Epidermal melanocyte (primary cell): Measurements from ENCODE around the gene ETS1.
A peak's percentile ranks its signal among the peaks of the same experiment; 100 is the strongest.

Experiments used
- DNase-seq: peaks from one replicate; pipeline ENCODE4 v3.0.0; 2011; ENCODE audit warnings: low spot score; ENCODE audit not compliant: insufficient read length

The ETS1 gene

DNA sequence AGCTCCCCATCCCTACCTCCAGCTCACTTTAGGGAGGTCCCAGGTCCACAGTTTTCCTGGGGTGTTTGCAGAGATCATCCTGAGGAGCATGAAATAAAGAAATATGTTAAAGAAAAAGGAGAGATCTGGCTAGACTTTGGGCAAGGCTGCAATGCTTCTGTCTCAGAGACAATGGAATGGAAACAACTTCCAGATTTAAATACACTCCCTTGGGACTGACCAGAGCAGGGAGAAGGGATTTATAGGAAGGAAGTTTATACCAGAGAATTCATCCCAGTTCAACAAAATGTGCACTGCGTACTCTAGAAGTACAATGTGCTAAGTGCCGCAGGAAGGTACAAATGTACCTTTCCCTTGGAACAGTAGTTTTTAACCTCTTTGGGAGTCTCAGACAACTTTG is 40.4 kb downstream of the ETS1 start:
- DNase-seq, result no peak

DNA sequence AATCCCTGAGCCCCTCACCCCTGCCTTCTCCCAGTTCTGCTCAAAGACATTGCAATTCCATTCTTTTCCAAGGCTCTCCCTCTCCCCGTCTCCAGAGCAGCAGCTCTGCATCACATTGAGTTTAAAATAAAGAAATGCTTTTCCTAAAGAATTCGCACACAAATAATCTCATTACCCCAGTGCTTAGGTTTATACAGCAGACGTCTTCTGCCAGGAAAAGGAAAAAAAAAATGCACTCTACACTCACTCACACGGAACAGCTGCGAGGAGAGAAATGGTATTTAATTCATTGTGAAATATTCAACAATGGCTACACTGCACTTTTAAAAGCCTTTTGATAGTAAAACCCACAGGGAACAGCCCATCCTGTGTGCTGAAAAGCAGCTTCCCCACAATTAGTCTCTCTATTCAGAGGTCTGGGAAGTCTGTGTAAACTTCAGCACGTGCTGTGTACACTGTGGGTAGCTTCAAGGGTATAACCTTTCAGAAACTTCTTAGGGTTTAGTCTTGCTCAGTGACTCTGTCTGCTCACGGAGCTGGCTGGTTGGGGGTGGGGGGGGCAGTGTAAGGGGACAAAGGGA is 42.8 kb downstream of the ETS1 start:
- DNase-seq, result peak; percentile 58

DNA sequence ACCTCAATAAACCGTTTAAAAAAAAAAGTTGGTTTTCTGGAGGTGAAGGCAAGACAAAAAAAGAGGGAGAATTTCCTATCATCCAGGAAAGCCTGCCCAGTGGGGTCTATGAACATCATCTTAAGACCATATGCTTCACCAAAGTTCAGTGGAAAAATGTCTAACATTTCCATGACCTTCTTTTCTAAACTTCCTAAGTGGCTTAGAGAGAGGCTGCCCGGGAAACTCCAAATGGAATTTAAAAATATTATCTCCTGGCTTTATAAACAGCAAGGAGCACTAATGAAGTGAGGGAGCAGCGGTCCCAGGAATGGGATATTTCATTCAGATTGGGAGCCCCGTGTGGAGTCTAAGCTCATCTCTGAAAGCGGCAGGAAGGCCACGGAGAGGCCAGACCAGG is 46.9 kb downstream of the ETS1 start:
- no peak for DNase-seq

DNA sequence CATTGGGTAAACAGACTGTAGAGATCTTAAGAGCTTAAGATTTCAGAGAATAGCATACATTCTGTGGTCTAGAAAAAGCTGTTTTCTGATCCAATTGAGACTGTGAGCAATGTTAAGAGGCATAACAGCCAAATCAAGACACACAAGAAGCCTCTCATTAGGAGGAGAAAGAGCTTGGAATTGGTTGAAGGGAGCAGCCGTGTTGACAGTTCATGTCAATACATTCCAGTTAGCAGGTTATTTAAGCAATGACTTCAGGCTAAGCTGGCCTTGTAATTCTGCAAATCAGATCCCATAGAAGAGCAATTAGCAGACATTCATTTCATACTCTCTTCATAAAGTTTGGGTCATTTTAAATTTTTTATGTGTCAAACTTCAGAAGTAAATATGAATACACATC is 50.9 kb downstream of the ETS1 start:
- no peak for DNase-seq

DNA sequence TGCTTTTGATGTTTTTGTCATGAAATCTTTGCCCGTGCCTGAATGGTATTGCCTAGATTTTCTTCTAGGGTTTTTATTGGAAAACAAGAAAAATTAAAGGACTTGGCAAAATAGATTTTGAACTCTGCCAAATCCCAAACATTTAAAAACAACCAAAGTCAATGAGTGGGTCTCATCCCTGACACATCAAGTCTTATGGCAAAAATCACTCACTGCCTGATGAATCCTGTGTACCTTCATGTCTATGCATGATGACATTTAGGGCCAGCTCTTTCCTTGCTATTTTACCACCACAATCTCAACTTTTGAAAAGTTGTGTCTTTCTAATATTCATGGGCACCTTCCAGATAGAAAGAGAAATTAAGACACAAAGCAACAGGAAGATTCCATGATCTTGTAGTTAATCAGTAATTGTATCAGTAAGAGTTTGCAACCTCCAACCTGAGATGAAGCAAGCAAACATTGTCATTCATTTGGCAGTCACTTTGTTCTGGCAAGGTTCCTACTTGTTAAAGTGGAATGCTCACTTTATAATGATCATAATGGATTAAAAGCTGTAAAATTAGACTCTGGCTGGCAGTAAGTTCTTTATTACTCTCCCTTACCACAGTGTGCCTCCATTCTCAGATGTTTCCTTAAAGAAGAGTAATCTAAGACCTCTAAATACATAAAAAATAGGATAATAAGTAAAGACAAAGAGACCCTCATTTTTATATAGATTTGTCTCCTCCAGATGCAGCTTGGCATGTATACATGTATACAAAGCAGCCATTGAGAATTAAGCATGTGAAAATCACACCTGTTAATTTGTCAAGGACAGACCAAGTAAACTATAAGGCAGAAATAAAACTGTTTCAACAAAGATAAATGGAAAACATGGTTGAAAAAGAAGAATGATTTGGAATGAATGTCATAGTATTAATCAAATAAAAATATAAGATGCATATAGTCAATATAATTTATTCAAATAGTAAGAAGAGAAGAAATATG is 51.6 kb downstream of the ETS1 start:
- DNase-seq, result no peak

DNA sequence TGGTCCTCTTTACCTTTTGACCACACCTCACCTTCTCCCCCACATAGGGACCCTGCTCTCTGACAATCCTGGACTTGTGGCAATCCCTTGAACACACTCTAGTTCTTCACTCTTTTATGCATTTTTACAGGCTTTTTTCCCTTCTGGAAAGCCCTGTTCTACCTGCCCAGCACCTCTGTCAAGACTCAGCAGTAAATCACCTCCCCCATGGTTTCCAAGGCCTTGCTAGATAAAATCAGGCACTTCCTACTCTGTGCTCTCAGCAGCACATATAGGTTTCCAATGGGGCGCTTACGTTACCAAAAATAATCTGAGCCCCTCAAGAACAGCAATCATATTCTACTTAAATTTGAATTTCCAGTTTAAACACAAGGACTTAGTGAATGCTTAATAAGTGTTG is 53.9 kb downstream of the ETS1 start:
- no peak for DNase-seq

DNA sequence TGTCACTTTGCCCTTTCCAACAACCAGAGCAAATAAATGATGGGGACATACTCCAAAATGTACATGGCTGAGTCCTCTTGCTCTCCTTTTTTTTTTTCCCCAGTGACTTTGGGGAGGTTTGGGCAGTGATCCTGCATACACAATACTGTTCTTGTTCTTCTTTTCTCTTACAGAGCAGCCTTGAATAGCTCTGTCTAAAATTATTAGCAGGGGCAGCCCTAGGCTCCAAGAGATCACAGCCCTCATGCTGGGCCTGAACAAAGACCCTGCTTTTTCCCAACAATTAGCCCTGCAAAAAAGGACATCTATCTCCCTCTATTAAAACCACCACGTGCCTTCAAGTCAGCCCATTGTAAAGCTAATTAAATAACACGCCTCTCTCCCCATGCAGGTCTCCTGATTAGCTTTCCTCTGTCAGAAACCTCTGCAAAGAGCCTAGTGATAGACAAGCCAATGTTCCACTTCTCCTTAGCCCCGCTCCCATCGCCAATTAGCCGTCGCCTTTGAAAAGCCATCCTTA is 54.7 kb downstream of the ETS1 start:
- peak; percentile 70 for DNase-seq

DNA sequence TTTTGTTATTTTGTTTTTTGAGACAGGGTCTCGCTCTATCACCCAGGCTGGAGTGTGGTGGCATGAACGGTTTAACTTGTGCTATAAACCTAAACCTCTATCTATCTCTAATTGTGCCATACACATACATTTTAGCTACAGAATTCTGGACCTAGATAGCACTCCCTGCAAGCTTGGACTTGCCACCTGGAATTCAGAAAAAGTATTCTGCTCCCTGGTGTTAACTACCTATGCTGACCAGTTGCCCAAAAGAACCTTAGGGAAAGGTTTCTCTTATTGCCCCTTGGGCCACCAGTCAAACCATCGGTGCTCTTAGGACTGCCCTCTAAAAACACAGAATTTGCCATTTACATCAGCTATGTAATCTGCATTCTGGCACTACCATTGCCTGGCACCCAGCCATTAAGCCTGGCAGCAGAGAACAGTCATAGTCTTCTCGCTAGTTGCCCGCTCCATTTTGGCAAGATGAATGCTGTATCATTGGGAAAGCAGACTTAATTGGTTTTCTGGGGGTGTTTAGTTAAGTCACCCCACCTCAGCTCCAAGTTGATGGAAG is 55.3 kb downstream of the ETS1 start:
- DNase-seq, result no peak

DNA sequence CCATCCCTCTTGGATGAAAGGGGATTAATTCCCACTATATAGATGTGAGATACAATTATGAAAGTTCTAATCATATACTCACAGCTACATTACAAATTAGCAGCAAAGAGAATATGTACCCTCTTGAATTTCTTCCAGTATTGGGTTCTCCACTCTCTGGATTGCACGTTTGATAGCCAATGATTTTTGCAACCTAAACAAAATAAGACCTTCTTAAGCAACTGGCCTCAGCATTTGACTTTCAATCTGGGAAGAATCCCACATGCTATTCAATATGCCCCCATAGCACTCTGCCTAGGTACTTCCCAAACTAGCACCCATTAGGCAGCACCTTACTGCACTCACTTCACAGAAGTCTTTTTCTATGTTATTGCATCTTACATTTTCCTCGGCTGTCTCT is 55.8 kb downstream of the ETS1 start:
- no peak for DNase-seq

DNA sequence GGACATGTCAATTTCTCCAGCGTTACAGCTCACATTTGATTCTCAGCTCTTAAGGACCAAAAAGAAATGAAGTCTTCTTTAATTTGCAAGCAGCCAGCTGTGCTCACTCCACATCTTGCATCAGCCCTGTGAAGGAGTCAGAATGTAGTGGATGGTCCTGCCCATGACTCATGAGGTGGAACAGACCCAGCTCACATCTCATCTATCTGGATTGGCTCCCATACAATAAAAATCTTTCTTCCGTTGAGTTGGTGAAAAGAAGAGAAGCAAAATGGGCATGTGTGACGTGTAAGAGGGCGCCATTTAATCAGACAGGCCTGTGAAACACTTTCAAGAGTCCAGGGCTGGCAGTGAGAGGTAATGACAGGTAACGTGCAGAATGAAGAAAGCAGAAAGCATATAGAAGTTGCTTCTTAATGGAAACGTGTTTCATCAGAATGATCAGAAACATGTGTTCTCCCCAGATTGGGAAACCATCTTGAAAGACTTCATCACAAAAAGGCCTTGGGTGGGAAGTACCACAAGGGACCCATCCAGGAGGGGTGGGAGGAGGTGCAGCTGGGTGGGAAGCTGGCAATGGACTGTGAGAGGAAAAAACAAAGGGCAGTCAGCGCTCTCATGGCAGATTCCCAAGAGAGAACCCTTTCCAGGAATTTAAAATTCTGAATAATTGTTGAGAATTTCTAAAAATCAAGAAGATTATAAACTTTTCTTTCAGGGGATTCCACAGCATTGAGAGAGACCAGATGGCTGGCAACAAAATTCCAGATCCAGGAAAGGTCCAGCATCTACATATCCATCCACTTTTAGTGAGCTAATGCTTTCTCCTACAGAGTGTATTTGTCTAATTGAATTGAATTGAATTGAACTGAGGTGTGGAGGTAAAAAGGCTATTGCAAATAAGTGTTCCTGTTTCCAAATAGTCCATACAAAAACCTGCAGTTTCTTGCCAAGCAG is 57.0 kb downstream of the ETS1 start:
- DNase-seq, result peak; percentile 54

DNA sequence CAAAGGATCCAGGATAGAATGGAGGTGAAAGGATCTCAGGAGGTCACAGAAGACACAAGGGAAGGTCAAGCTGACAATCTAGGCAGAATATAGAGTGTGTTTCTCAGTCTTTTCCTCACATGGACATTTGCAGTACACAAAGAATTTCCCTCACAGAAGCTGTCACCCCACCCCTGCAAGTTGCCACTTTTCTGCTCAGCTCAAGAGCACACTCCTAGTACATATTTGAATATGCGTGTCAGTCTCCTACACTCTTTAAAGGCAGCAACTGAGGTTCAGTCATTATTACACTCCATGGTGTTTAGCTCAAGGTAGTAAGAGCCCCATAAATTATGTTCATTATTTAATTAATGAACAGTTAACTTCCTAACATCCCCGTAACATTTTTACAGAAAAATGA is 59.1 kb downstream of the ETS1 start:
- DNase-seq, result no peak

DNA sequence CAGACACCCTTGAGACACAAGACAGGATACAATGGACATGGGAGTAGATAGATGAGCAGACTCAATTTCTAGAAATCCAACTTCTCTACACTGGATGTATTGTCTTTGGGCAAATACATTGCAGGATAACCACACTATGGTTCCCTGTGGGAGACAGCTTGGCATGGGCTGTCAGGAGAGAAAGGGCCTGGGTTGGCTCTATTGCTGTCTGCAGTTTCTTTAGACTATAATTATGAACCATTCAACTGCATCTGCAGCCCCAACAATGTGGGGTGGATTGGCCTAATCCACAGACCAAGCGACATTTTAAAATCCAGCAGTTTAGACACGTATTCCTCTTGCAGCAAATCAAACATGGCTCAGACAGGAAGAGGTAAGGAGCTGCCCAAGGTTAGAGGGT is 60.3 kb downstream of the ETS1 start:
- no peak for DNase-seq

DNA sequence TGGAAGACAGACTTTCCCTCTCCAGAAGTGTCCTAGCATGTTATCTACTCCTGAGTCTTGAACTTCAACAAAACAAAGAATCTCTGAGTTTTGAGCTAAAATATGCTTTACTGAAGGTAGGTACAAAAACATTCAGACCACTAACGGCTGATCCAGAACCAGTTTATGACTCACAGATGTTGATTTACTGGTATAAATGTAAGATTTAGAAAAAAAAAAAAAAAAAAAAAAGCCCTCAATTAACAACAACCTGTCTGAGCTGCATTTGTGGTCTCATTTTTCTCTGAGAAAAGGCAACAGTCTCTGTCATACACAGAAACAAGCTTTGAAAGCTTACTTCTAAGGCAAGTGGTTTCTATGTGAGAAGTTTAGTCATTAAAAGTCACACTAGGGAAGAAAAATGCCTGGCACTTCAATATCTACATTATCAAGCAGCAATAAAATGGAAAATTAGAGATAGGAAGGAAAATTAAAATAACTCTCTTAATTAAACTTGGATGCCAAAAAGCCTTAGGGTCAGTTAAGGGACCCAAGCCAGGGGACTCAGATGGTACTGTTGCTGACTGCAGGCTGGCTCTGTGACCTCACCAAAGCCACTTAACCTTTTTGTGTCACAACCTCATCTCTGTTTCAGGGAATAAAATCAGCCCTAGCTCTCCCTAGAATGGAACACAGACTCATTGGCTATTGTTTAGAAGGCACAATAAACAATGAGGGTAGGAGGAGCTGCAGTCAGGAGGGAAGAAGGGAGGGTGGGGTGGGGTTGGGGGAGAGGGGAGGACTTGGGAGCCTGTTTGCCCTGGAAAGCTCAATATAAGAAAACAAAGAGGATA is 61.7 kb downstream of the ETS1 start:
- no peak for DNase-seq

DNA sequence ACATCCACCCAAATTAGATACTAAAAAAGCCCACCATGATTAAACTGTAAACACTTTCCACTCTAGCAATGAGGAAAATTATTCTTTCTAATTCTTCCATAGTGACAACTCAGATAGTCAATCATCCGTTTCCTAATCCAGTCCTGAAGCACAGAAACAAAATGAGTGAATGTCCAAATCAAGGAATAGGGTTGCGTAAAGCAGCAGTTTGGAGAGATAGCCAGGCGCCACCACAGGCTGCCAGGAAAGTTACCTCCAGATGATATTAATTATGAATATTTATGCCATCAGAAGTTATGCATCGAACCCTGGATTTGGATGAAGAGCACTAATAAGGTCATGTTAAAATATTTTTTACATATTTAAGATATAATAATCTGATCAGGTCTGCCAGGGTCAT is 63.2 kb downstream of the ETS1 start:
- DNase-seq, result no peak

DNA sequence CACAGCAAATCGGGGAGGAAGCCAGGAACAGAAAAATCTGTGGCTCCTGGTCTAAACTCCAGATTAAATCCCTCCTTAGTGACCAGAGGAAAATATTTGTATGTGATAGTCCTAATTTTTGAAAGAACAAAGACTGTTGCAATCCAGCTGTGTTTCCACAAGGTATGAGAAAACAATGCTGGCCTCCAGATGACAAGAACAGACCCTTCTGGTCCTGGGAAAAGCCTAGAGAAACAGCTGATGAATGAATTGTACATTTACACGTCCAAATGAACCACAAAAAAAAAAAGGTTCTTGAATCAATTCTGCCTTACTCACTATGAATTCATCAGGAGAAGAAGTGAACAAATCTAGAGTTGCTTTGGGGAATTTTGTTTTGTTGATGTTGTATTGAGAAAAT is 63.7 kb downstream of the ETS1 start:
- no peak for DNase-seq

DNA sequence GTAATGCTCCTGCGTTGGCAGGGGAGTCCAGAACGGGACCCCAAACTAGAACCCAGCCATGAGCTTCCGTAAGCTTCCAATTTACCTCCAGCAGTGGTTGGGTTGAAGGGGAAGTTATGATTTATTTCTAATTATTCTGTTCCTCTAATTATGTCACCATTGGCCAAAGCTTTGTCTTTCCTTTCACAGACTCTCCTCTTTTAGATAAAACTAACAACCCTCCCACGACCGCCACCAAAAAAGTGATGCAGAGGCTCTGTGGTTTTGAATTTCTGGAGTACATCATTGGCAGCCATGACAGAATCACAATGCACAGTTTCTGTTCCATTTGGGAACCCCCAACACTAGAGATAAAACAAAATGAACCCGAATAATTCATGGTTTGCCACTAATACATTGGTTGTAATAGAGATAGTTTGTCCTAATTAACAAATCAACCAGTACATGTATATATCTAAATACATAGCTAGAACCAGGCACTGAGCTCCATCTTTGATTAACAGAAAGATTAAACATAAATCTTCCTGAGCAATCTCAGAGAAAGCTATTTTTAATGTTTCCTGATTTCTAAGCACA is 64.3 kb downstream of the ETS1 start:
- no peak for DNase-seq

DNA sequence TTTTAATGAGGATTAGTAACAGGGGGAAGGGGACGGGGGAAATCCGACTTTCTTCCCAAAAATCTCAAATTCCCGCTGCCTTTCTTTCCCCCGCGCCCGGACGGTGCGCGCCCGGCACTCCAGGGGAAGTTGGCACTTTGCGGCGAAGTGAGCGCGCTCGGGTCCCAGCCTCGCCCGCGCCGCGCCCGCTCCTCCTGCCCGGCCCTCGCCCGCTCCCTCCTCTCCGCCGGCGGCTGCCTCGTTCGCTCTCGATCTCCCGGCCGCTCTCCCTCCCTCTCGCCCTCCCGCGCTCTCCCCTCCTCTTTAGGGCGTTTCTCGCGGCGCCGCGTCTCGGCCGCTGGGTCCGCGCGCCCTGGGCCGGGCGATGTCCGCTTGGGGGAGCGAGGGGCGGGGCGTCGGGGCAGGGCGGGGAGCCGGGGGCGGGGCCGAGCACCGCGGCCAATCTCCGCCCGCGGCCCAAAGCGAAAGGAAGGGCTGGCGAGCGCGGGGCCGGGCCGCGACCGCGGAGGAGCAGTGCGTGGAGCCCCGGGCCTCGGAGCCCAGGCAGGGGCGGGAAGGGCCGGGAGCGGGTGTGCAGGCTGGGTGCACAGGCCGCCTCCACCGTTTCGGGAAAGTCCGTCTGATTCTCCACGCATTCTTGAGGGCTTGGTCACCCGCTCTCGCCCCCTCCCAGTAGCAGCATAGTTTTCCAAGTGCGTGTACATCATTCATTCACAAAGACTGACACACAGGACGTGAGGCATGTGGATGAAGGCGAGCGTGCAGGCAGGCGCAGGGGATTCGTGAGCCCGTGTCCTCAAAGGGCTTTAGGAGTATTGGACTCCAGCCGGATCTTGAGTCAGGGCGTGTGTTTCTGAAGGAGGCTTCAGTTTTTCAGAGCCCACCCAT is 65.1 kb downstream of the ETS1 start:
- peak; percentile 77 for DNase-seq

DNA sequence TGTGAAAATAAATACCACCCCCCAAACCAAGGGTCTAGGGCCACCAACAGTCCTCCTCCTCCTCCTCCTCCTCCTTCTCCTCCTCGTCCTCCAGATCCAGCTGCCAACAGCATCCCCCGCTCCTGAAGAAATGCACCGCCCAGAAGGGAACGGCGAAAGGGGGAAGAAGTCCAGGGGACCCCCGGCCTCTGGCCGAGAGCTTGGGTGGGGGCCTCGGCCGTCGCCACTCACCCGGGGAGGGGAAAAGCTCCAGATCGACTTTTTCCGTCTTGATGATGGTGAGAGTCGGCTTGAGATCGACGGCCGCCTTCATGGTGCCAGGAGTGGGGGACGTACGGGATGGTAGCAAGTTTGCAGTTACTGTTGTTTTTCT is 65.7 kb downstream of the ETS1 start:
- DNase-seq, result no peak
